Peyer's patch (tissue), 4 donors: ENCODE measurements around the gene SSRP1. TPM values are rescaled to one million over a fixed set of nuclear protein-coding genes. Genes with fewer than 3 reads are reported as not detected.

Experiments used
- DNase-seq, 3 donors: peaks; one replicate each; pipeline ENCODE4 v3.0.0-alpha.2; 2017 to 2019
- H3K27ac ChIP-seq, 4 donors: fragments of 200-600 bp; sonication (generic); one replicate each; pipeline ENCODE4 v1.5.1; 2016 to 2019
- H3K27me3 ChIP-seq, 2 donors: fragments of 200-600 bp; sonication (generic); one replicate each; pipeline ENCODE4 v1.5.1; 2019
- H3K36me3 ChIP-seq, 3 donors: fragments of 200-600 bp; sonication (generic); one replicate each; pipeline ENCODE4 v1.5.1; 2016 to 2019
- H3K4me1 ChIP-seq, 4 donors: fragments of 200-600 bp; sonication (generic); one replicate each; pipeline ENCODE4 v1.5.1; 2016 to 2019
- H3K4me3 ChIP-seq, 4 donors: fragments of 200-600 bp; sonication (generic); 1 replicate in 3 of 4; 2 replicates in 1 of 4; pipeline ENCODE4 v1.5.1; 2016 to 2019; ENCODE audit warnings: mild to moderate bottlenecking in 1 of 4
- H3K9me3 ChIP-seq, 4 donors: fragments of 200-600 bp; sonication (generic); one replicate each; pipeline ENCODE4 v1.5.1; 2016 to 2019; ENCODE audit warnings: mild to moderate bottlenecking in 1 of 4
- CTCF ChIP-seq, 6 experiments: fragments of 450-650 bp in 4 of 6; fragments of 200-600 bp in 2 of 6; sonication (generic) in 1 of 6; IDR thresholded peaks; one replicate each; pipeline ENCODE4 v1.5.1; 2017 to 2019; ENCODE audit warnings: antibody characterized with exemption in 6 of 6, mild to moderate bottlenecking in 3 of 6, moderate library complexity in 1 of 6
- POLR2A ChIP-seq, 2 donors: fragments of 450-650 bp; IDR thresholded peaks; one replicate each; pipeline ENCODE4 v1.5.1; 2017; ENCODE audit warnings: antibody characterized with exemption in 2 of 2, mild to moderate bottlenecking in 2 of 2, moderate library complexity in 2 of 2
- total RNA-seq, 4 donors: library from RNA; depleted of rRNA; stranded (reverse); fragments of >200 nt; gene quantifications; one replicate each; pipeline ENCODE4 v1.1.0, GENCODE V29; 2016

The SSRP1 gene
- total RNA-seq, 4 donors from 2014 or later, result 39.9 to 106 (median 50.6) TPM

GRCh38 chr11:57310091-57310490 is 25.6 kb downstream of the SSRP1 start:
- H3K36me3 ChIP-seq, result peaks cover 0 to 46% (median 0%) of the 10 kb centered on the region in 3 donors
- H3K4me1 ChIP-seq, result peaks cover 0 to 84% (median 7%) of the 10 kb centered on the region in 4 donors
- H3K4me3 ChIP-seq, result peak overlapping the region in 2 of 4 donors; percentile 61 to 74
- peak overlapping the region in 3 of 4 donors; percentile 54 to 96 (median 88) for H3K27ac ChIP-seq
- H3K27me3 ChIP-seq, result no peaks in the 10 kb centered on the region
- DNase-seq, result peak in 1 of 3 donors; percentile 46
- TF ChIP-seq CTCF (IDR thresholded peaks at IDR 0.05) (no peak), POLR2A (IDR thresholded peaks at IDR 0.05) (no peak)
- no peaks in the 10 kb centered on the region for H3K9me3 ChIP-seq

- DNase-seq, result peak in 1 of 3 donors; percentile 43
- Histone ChIP-seq H3K27me3 (no peaks in the 10 kb centered on the region), H3K27ac (peak overlapping the region in 2 of 4 donors; percentile 88 to 96), H3K4me1 (peaks cover 0 to 87% (median 7%) of the 10 kb centered on the region in 4 donors), H3K36me3 (peaks cover 0 to 41% (median 0%) of the 10 kb centered on the region in 3 donors), H3K4me3 (no peak overlapping the region), H3K9me3 (no peaks in the 10 kb centered on the region)
- TF ChIP-seq CTCF (IDR thresholded peaks at IDR 0.05) (no peak), POLR2A (IDR thresholded peaks at IDR 0.05) (no peak)
Observed at GRCh38 chr11:57309106-57310059, 26.3 kb downstream of the SSRP1 start.

GRCh38 chr11:57308426-57309060 is 27.1 kb downstream of the SSRP1 start:
- DNase-seq, result no peak
- H3K36me3 ChIP-seq, result peaks cover 0 to 35% (median 0%) of the 10 kb centered on the region in 3 donors
- H3K27me3 ChIP-seq, result no peaks in the 10 kb centered on the region
- H3K27ac ChIP-seq, result no peak overlapping the region
- peaks cover 0 to 93% (median 7%) of the 10 kb centered on the region in 4 donors for H3K4me1 ChIP-seq
- H3K4me3 ChIP-seq, result no peak overlapping the region
- no peaks in the 10 kb centered on the region for H3K9me3 ChIP-seq
- no peak for TF ChIP-seq CTCF (IDR thresholded peaks at IDR 0.05)
- TF ChIP-seq POLR2A (IDR thresholded peaks at IDR 0.05), result no peak

GRCh38 chr11:57307666-57308270 is 27.9 kb downstream of the SSRP1 start:
- peak in 1 of 3 donors; percentile 31 for DNase-seq
- H3K27ac ChIP-seq, result no peak overlapping the region
- no peaks in the 10 kb centered on the region for H3K9me3 ChIP-seq
- peaks cover 0 to 85% (median 7%) of the 10 kb centered on the region in 4 donors for H3K4me1 ChIP-seq
- no peaks in the 10 kb centered on the region for H3K27me3 ChIP-seq
- H3K36me3 ChIP-seq, result peaks cover 0 to 35% (median 0%) of the 10 kb centered on the region in 3 donors
- TF ChIP-seq CTCF (IDR thresholded peaks at IDR 0.05) (no peak), POLR2A (IDR thresholded peaks at IDR 0.05) (no peak)
- H3K4me3 ChIP-seq, result no peak overlapping the region

- DNase-seq, result peak in 1 of 3 donors; percentile 41
- Histone ChIP-seq H3K4me1 (peaks cover 0 to 78% (median 7%) of the 10 kb centered on the region in 4 donors), H3K4me3 (no peak overlapping the region), H3K9me3 (no peaks in the 10 kb centered on the region), H3K36me3 (peaks cover 0 to 36% (median 0%) of the 10 kb centered on the region in 3 donors), H3K27ac (peak overlapping the region in 2 of 4 donors; percentile 5 to 12), H3K27me3 (no peaks in the 10 kb centered on the region)
- TF ChIP-seq CTCF (IDR thresholded peaks at IDR 0.05), result no peak
- no peak for TF ChIP-seq POLR2A (IDR thresholded peaks at IDR 0.05)
Observed at GRCh38 chr11:57306940-57307565, 28.6 kb downstream of the SSRP1 start.
